ENCODE measurements around the gene FNDC8.

DNA sequence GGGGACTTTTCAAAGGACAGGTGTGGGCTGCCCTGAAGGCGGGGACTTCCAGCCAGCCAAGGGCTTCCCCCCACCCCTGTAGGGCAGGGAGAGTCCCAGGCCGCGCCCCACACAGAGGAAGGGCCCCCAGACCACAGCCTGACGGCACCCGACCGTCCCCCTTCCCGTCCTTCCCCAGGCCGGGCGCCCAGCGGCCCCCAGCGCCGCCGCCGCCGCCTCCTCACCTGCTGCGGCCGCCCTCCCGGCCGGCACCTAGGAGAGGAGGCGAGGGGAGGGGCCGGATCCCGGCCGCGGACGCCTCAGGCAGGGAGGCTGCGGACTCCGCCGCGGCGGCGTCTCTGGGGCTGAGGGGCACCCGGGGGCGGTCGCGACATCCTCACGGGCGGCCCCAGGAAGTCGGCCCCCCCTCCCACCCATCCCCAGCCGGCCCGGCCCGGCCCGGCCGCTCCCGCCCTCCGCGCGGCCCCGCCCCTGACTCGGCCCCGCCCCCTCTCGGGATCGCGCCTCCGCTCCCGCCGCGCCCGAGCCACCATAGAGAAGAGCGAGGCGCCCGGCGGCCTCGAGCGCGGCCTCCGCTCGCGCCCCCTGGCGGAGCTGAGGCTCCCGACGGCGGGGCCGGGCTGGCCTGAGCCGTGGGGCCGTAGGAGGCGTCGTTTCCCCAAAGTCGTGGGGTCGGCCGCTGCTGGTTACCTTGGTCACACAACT, 32.4 kb upstream of the FNDC8 start:
- TF ChIP-seq POLR2A (IDR thresholded peaks at IDR 0.05): no peak
- TF ChIP-seq, protein P1, sequence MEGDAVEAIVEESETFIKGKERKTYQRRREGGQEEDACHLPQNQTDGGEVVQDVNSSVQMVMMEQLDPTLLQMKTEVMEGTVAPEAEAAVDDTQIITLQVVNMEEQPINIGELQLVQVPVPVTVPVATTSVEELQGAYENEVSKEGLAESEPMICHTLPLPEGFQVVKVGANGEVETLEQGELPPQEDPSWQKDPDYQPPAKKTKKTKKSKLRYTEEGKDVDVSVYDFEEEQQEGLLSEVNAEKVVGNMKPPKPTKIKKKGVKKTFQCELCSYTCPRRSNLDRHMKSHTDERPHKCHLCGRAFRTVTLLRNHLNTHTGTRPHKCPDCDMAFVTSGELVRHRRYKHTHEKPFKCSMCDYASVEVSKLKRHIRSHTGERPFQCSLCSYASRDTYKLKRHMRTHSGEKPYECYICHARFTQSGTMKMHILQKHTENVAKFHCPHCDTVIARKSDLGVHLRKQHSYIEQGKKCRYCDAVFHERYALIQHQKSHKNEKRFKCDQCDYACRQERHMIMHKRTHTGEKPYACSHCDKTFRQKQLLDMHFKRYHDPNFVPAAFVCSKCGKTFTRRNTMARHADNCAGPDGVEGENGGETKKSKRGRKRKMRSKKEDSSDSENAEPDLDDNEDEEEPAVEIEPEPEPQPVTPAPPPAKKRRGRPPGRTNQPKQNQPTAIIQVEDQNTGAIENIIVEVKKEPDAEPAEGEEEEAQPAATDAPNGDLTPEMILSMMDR (IDR thresholded peaks at IDR 0.05): peak; percentile 55 to 78 (median 76)
- TF ChIP-seq POLR2AphosphoS5 (IDR thresholded peaks at IDR 0.05; ENCODE audit: insufficient read depth in 1 of 2, low read depth in 1 of 2): peak in 1 of 2 donors; percentile 26

Measured in vagina (tissue), 2 donors.